22Rv1 (cell line): ENCODE data around the gene ARHGAP26.

Experiments
- ZFX ChIP-seq: fragments of 450-650 bp; IDR thresholded peaks from 2 replicates; pipeline ENCODE4 v1.6.1; 2017; ENCODE audit warnings: antibody characterized with exemption, borderline replicate concordance
- TF ChIP-seq, protein P1 (sequence below): fragments of 450-650 bp; IDR thresholded peaks from 2 replicates; pipeline ENCODE4 v1.5.1; 2017; ENCODE audit warnings: mild to moderate bottlenecking

GRCh38 chr5:143207058-143207457 is 436.9 kb downstream of the ARHGAP26 start:
- TF ChIP-seq, protein P1, sequence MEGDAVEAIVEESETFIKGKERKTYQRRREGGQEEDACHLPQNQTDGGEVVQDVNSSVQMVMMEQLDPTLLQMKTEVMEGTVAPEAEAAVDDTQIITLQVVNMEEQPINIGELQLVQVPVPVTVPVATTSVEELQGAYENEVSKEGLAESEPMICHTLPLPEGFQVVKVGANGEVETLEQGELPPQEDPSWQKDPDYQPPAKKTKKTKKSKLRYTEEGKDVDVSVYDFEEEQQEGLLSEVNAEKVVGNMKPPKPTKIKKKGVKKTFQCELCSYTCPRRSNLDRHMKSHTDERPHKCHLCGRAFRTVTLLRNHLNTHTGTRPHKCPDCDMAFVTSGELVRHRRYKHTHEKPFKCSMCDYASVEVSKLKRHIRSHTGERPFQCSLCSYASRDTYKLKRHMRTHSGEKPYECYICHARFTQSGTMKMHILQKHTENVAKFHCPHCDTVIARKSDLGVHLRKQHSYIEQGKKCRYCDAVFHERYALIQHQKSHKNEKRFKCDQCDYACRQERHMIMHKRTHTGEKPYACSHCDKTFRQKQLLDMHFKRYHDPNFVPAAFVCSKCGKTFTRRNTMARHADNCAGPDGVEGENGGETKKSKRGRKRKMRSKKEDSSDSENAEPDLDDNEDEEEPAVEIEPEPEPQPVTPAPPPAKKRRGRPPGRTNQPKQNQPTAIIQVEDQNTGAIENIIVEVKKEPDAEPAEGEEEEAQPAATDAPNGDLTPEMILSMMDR = no peak
- TF ChIP-seq ZFX = no peak
